ENCODE results near the gene TTLL12. TPM values are rescaled to one million over a fixed set of nuclear protein-coding genes. Genes with fewer than 3 reads are reported as not detected.

Gene TTLL12
- total RNA-seq, 4 donors from 2014 or later, result 20.0 to 35.2 (median 28.6) TPM

- WGBS, 2 donors, result 96 to 100% methylated on average over 4 of the region's 4 CpGs
- no peak overlapping the region for H3K27ac ChIP-seq
- no peaks in the 10 kb centered on the region for H3K9me3 ChIP-seq
- no peak overlapping the region for H3K4me3 ChIP-seq (replicated peaks in 1 of 3)
- TF ChIP-seq POLR2A (IDR thresholded peaks at IDR 0.05) (no peak), CTCF (IDR thresholded peaks at IDR 0.05) (no peak)
- no peak for DNase-seq
- intact Hi-C loops (cut with DNase I), result no loop called here
- no peaks in the 10 kb centered on the region for H3K4me1 ChIP-seq
- no peaks in the 10 kb centered on the region for H3K27me3 ChIP-seq
- H3K36me3 ChIP-seq, result peaks cover 23 to 35% of the 10 kb centered on the region in 2 donors
These were observed 52.4 kb downstream of the TTLL12 start for GRCh38 chr22:43134553-43134952.

GRCh38 chr22:43133401-43133800 lies 53.5 kb downstream of the TTLL12 start:
- no peak overlapping the region for H3K4me3 ChIP-seq (replicated peaks in 1 of 3)
- intact Hi-C loops (cut with DNase I), result no loop called here
- H3K9me3 ChIP-seq, result no peaks in the 10 kb centered on the region
- H3K27ac ChIP-seq, result no peak overlapping the region
- H3K4me1 ChIP-seq, result no peaks in the 10 kb centered on the region
- H3K36me3 ChIP-seq, result peaks cover 21 to 35% of the 10 kb centered on the region in 2 donors
- no peak for TF ChIP-seq POLR2A (IDR thresholded peaks at IDR 0.05)
- TF ChIP-seq CTCF (IDR thresholded peaks at IDR 0.05), result no peak
- 82 to 90% methylated on average over 9 of the region's 9 CpGs for WGBS, 2 donors
- DNase-seq, result no peak
- H3K27me3 ChIP-seq, result no peaks in the 10 kb centered on the region

- Histone ChIP-seq H3K4me1 (no peaks in the 10 kb centered on the region), H3K4me3 (replicated peaks in 1 of 3) (no peak overlapping the region), H3K27me3 (no peaks in the 10 kb centered on the region), H3K27ac (no peak overlapping the region), H3K36me3 (peaks cover 15 to 24% of the 10 kb centered on the region in 2 donors), H3K9me3 (no peaks in the 10 kb centered on the region)
- intact Hi-C loops (cut with DNase I), result no loop called here
- no peak for DNase-seq
- TF ChIP-seq CTCF (IDR thresholded peaks at IDR 0.05) (no peak), POLR2A (IDR thresholded peaks at IDR 0.05) (no peak)
- 79 to 91% methylated on average over 11 to 17 of the region's 17 CpGs for WGBS, 2 donors
These were observed 55.0 kb downstream of the TTLL12 start for GRCh38 chr22:43131773-43132501.

GRCh38 chr22:43129426-43130425 lies 57.2 kb downstream of the TTLL12 start:
- WGBS, 2 donors, result 69% methylated on average over 13 to 16 of the region's 16 CpGs
- H3K4me1 ChIP-seq, result no peaks in the 10 kb centered on the region
- intact Hi-C loops (cut with DNase I), result no loop called here
- H3K4me3 ChIP-seq (replicated peaks in 1 of 3), result no peak overlapping the region
- H3K9me3 ChIP-seq, result no peaks in the 10 kb centered on the region
- H3K27ac ChIP-seq, result no peak overlapping the region
- no peaks in the 10 kb centered on the region for H3K27me3 ChIP-seq
- no peak for TF ChIP-seq POLR2A (IDR thresholded peaks at IDR 0.05)
- TF ChIP-seq CTCF (IDR thresholded peaks at IDR 0.05), result no peak
- H3K36me3 ChIP-seq, result peaks cover 8 to 19% of the 10 kb centered on the region in 2 donors
- no peak for DNase-seq
